GM18867 (cell line): ENCODE measurements around the gene MCTP2.

Experiments
- ATAC-seq: cut with Tn5 transposase; IDR thresholded peaks from one replicate; pipeline ENCODE4 v1.9.1; 2021; ENCODE audit warnings: mild to moderate bottlenecking, moderate library complexity; ENCODE audit not compliant: unreplicated experiment

Gene MCTP2

GRCh38 chr15:94522125-94522524, 290.8 kb downstream of the MCTP2 start:
- ATAC-seq: no peak

- no peak for ATAC-seq
These were observed 292.5 kb downstream of the MCTP2 start for GRCh38 chr15:94523873-94524272.

- no peak for ATAC-seq
These were observed 293.2 kb downstream of the MCTP2 start for GRCh38 chr15:94524565-94524964.

- peak; percentile 75 for ATAC-seq
These were observed 294.8 kb downstream of the MCTP2 start for GRCh38 chr15:94526071-94526689.

GRCh38 chr15:94532226-94532625, 300.9 kb downstream of the MCTP2 start:
- ATAC-seq: no peak
